Measurements from ENCODE around the gene MUSTN1.

Gene MUSTN1

DNA sequence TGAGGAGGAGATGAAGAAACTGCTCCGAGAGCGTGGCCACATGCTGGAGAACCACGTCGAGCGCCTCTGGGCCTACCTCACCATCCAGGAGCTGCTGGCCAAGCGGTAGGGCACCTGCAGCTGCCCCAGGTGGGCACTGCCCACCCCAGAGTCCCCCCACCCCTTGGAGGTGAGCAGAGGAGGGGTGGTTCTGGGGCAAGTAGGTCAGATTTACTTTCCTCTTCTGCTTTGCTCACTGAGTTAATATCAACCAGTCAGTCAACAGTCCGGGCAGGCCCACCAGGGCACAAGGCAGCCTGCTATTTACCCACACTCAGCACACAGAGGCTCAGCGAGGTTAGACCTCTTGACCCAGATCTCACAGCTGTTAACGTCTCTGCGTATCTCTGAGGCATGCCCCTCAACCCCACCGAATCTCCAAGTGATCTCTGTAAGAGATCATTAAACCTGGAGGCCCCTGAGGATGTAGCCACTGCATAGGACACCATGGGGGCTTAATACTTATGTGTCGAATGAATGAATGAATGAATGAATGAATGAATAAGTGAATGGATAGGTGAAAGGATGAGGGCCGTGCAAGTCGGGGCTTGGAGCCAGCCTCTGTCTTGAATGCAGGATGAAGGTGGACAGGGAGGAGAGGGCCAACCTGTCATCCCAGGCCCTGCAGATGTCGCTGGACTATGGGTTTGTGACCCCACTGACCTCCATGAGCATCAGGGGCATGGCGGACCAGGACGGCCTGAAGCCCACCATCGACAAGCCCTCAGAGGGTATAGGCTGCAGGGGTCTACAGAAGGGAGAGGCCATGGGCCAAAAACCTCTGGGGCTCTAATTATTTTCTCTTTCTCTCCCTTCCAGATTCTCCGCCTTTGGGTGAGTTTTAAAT, 48.2 kb downstream of the MUSTN1 start:
- H3K4me3 ChIP-seq (replicated peaks in 1 of 2; ENCODE audit: low read depth in 2 of 2, low read length in 2 of 2): no peak overlapping the region
- no peak for DNase-seq (ENCODE audit: low read depth in 2 of 2)
- TF ChIP-seq, protein P1, sequence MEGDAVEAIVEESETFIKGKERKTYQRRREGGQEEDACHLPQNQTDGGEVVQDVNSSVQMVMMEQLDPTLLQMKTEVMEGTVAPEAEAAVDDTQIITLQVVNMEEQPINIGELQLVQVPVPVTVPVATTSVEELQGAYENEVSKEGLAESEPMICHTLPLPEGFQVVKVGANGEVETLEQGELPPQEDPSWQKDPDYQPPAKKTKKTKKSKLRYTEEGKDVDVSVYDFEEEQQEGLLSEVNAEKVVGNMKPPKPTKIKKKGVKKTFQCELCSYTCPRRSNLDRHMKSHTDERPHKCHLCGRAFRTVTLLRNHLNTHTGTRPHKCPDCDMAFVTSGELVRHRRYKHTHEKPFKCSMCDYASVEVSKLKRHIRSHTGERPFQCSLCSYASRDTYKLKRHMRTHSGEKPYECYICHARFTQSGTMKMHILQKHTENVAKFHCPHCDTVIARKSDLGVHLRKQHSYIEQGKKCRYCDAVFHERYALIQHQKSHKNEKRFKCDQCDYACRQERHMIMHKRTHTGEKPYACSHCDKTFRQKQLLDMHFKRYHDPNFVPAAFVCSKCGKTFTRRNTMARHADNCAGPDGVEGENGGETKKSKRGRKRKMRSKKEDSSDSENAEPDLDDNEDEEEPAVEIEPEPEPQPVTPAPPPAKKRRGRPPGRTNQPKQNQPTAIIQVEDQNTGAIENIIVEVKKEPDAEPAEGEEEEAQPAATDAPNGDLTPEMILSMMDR (IDR thresholded peaks at IDR 0.05; ENCODE audit: low read depth, low read length): no peak

DNA sequence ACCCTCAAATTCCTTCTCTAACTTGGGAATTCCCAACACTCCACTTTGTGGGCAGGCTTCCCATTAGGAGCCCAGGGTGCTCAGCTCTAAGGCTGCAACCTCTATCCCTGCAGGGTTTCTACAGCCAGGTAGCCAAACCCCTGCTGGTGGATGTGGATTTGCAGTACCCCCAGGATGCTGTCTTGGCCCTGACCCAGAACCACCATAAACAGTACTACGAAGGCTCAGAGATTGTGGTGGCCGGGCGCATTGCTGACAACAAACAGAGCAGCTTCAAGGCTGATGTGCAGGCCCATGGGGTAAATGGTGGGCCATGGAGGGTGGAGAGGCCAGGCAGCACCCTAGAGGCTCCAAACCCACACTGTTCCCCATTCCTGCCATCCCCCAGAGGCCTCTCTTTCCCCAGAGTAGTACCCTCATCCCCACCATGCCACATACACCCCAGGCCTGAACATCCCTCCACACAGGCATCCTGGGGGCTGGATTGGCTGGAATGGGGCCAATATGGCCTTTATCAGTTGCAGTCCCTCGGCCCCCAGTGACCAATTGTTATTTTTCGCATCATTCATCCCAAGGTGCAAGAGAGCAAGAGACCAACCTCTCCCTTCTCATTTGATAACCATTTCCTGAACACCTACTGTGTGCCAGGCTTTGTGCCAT, 49.8 kb downstream of the MUSTN1 start:
- DNase-seq (ENCODE audit: low read depth in 2 of 2): no peak
- H3K4me3 ChIP-seq (replicated peaks in 1 of 2; ENCODE audit: low read depth in 2 of 2, low read length in 2 of 2): no peak overlapping the region
- TF ChIP-seq, protein P1 (IDR thresholded peaks at IDR 0.05; ENCODE audit: low read depth, low read length): no peak

DNA sequence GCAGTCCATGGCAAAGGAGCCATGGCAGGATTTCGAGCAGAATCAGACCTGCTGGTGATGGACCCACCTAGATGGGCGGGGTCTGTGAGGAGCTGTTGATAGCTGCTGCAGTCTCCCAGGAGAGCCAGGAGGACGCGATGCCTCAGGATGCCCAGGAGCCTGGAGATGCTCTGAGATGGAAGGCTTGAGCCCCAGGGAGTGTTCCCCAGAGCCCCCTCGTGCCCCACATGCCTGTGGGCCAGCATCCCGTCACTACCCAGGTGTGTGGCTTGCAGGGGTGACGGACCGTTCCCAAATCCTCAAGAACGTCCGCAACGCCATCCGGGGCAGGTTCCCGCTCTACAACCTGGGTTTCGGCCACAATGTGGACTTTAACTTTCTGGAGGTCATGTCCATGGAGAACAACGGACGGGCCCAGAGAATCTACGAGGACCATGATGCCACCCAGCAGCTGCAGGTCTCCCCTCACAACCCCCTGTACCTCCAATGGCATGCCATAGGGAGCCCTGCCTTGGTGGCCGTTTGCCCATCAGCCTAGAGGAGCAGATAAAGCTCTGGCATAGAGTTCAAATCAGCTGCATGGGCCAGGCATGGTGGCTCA, 50.7 kb downstream of the MUSTN1 start:
- TF ChIP-seq, protein P1 (IDR thresholded peaks at IDR 0.05; ENCODE audit: low read depth, low read length): no peak
- H3K4me3 ChIP-seq (replicated peaks in 1 of 2; ENCODE audit: low read depth in 2 of 2, low read length in 2 of 2): no peak overlapping the region
- DNase-seq (ENCODE audit: low read depth in 2 of 2): no peak

DNA sequence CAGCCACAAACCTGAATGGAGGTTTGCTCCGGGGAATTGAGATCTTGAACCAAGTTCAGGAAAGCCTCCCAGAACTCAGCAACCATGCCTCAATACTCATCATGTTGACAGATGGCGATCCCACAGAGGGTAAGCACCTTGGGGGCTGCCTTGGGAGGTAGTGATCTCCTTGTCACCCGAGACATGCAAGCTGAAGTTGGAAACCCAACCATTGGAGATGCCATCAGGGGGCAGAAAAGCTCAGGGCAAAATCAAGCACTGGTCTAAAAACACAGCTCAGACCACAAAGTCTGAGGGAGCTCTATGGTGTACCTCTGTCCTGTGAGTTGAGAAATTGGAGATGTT, 51.6 kb downstream of the MUSTN1 start:
- no peak for DNase-seq (ENCODE audit: low read depth in 2 of 2)
- no peak overlapping the region for H3K4me3 ChIP-seq (replicated peaks in 1 of 2; ENCODE audit: low read depth in 2 of 2, low read length in 2 of 2)
- TF ChIP-seq, protein P1 (IDR thresholded peaks at IDR 0.05; ENCODE audit: low read depth, low read length): no peak
